ENCODE results near the gene SNORC.

DNA sequence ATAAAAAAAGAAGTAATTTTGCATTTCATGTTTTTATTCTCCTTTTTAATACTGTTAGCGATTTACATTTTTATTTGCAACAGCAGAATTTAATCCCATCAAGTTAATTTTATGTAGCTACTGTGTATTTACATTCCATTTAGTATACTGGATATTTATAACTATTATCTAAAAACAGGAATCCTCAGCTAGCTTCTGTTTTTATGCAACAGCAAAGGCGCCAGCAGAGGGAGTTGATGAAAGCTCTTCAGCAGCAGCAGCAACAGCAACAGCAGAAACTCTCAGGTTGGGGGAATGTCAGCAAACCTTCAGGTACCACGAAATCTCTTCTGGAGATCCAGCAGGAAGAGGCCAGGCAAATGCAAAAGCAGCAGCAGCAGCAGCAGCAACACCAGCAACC lies 26.2 kb upstream of the SNORC start:
- TF ChIP-seq CTCF (IDR thresholded peaks at IDR 0.05): no peak
- no peak for TF ChIP-seq POLR2A (IDR thresholded peaks at IDR 0.05)
- no peak for TF ChIP-seq POLR2AphosphoS5 (IDR thresholded peaks at IDR 0.05)
- TF ChIP-seq EP300 (IDR thresholded peaks at IDR 0.05): no peak
